Measurements from ENCODE around the gene LRRC56. TPM values are rescaled to one million over a fixed set of nuclear protein-coding genes. Genes with fewer than 3 reads are reported as not detected.
A peak's percentile ranks its signal among the peaks of the same experiment; 100 is the strongest.

Gene LRRC56
- total and polyA plus RNA-seq, 2 donors (not counting 1 experiment from before 2014, with no cell fraction given): 0.28 to 1.3 TPM

GRCh38 chr11:545171-545570 is 7.8 kb downstream of the LRRC56 start:
- no peaks in the 10 kb centered on the region for H3K27me3 ChIP-seq (ENCODE audit: control insufficient read depth, insufficient read depth, low read length)
- H3K4me3 ChIP-seq (replicated peaks in 1 of 4; ENCODE audit: control extremely low read depth in 1 of 4, insufficient read depth in 1 of 4, low read depth in 3 of 4, low read length in 4 of 4): no peak overlapping the region
- no peak overlapping the region for H3K27ac ChIP-seq (ENCODE audit: insufficient read depth, low read length)
- H3K79me2 ChIP-seq (ENCODE audit: control insufficient read depth, insufficient read depth, low read length): no peaks in the 10 kb centered on the region
- H2AFZ ChIP-seq (ENCODE audit: low read length): no peak overlapping the region
- DNase-seq (ENCODE audit: low read depth in 2 of 2): no peak
- no peaks in the 10 kb centered on the region for H4K20me1 ChIP-seq (ENCODE audit: control insufficient read depth, extremely low read depth, insufficient read depth, low read length)
- H3K9me3 ChIP-seq (ENCODE audit: control insufficient read depth, insufficient read depth, low read depth, low read length): no peaks in the 10 kb centered on the region
- no peak overlapping the region for H3K4me2 ChIP-seq (ENCODE audit: extremely low read depth, insufficient read depth, low read length)
- no peak overlapping the region for H3K9ac ChIP-seq (ENCODE audit: insufficient read depth, low read length)
- no peaks in the 10 kb centered on the region for H3K36me3 ChIP-seq (ENCODE audit: control insufficient read depth, insufficient read depth, low read length)
- no peak for TF ChIP-seq EZH2 (IDR thresholded peaks at IDR 0.05; ENCODE audit: low read length, missing control alignments)
- no peak for TF ChIP-seq CTCF (conservative IDR thresholded peaks at IDR 0.05 in 1 of 2, IDR thresholded peaks at IDR 0.05 in 1 of 2; ENCODE audit: low read depth in 1 of 2, low read length in 2 of 2)
- H3K4me1 ChIP-seq (ENCODE audit: control insufficient read depth, extremely low read depth, insufficient read depth, low read length): no peaks in the 10 kb centered on the region

- TF ChIP-seq EZH2 (IDR thresholded peaks at IDR 0.05; ENCODE audit: low read length, missing control alignments) (no peak), CTCF (conservative IDR thresholded peaks at IDR 0.05 in 1 of 2, IDR thresholded peaks at IDR 0.05 in 1 of 2; ENCODE audit: low read depth in 1 of 2, low read length in 2 of 2) (no peak)
- Histone ChIP-seq H4K20me1 (ENCODE audit: control insufficient read depth, extremely low read depth, insufficient read depth, low read length) (no peaks in the 10 kb centered on the region), H2AFZ (ENCODE audit: low read length) (no peak overlapping the region), H3K9ac (ENCODE audit: insufficient read depth, low read length) (no peak overlapping the region), H3K4me3 (replicated peaks in 1 of 4; ENCODE audit: control extremely low read depth in 1 of 4, insufficient read depth in 1 of 4, low read depth in 3 of 4, low read length in 4 of 4) (no peak overlapping the region), H3K36me3 (ENCODE audit: control insufficient read depth, insufficient read depth, low read length) (no peaks in the 10 kb centered on the region), H3K79me2 (ENCODE audit: control insufficient read depth, insufficient read depth, low read length) (no peaks in the 10 kb centered on the region), H3K27me3 (ENCODE audit: control insufficient read depth, insufficient read depth, low read length) (peaks cover 4% of the 10 kb centered on the region), H3K4me2 (ENCODE audit: extremely low read depth, insufficient read depth, low read length) (no peak overlapping the region), H3K27ac (ENCODE audit: insufficient read depth, low read length) (no peak overlapping the region), H3K9me3 (ENCODE audit: control insufficient read depth, insufficient read depth, low read depth, low read length) (no peaks in the 10 kb centered on the region), H3K4me1 (ENCODE audit: control insufficient read depth, extremely low read depth, insufficient read depth, low read length) (no peaks in the 10 kb centered on the region)
- DNase-seq (ENCODE audit: low read depth in 2 of 2): peak in 1 of 2 donors; percentile 25
Measured at GRCh38 chr11:548700-549603, 11.6 kb downstream of the LRRC56 start.

GRCh38 chr11:550021-550745 is 12.9 kb downstream of the LRRC56 start:
- TF ChIP-seq EZH2 (IDR thresholded peaks at IDR 0.05; ENCODE audit: low read length, missing control alignments): no peak
- no peak for TF ChIP-seq CTCF (conservative IDR thresholded peaks at IDR 0.05 in 1 of 2, IDR thresholded peaks at IDR 0.05 in 1 of 2; ENCODE audit: low read depth in 1 of 2, low read length in 2 of 2)
- Histone ChIP-seq H2AFZ (ENCODE audit: low read length) (no peak overlapping the region), H4K20me1 (ENCODE audit: control insufficient read depth, extremely low read depth, insufficient read depth, low read length) (no peaks in the 10 kb centered on the region), H3K27me3 (ENCODE audit: control insufficient read depth, insufficient read depth, low read length) (peaks cover 13% of the 10 kb centered on the region), H3K9ac (ENCODE audit: insufficient read depth, low read length) (no peak overlapping the region), H3K79me2 (ENCODE audit: control insufficient read depth, insufficient read depth, low read length) (no peaks in the 10 kb centered on the region), H3K9me3 (ENCODE audit: control insufficient read depth, insufficient read depth, low read depth, low read length) (no peaks in the 10 kb centered on the region), H3K4me3 (replicated peaks in 1 of 4; ENCODE audit: control extremely low read depth in 1 of 4, insufficient read depth in 1 of 4, low read depth in 3 of 4, low read length in 4 of 4) (no peak overlapping the region), H3K27ac (ENCODE audit: insufficient read depth, low read length) (no peak overlapping the region), H3K36me3 (ENCODE audit: control insufficient read depth, insufficient read depth, low read length) (no peaks in the 10 kb centered on the region), H3K4me1 (ENCODE audit: control insufficient read depth, extremely low read depth, insufficient read depth, low read length) (no peaks in the 10 kb centered on the region), H3K4me2 (ENCODE audit: extremely low read depth, insufficient read depth, low read length) (no peak overlapping the region)
- no peak for DNase-seq (ENCODE audit: low read depth in 2 of 2)

Data from fibroblast of lung (primary cell).